HG03045 (cell line): Measurements from ENCODE around the gene AADACL2.

Experiments
- ATAC-seq: cut with Tn5 transposase; IDR thresholded peaks from one replicate; pipeline ENCODE4 v1.9.1; 2021; ENCODE audit warnings: mild to moderate bottlenecking, moderate library complexity; ENCODE audit not compliant: unreplicated experiment

AADACL2 gene, protein sequence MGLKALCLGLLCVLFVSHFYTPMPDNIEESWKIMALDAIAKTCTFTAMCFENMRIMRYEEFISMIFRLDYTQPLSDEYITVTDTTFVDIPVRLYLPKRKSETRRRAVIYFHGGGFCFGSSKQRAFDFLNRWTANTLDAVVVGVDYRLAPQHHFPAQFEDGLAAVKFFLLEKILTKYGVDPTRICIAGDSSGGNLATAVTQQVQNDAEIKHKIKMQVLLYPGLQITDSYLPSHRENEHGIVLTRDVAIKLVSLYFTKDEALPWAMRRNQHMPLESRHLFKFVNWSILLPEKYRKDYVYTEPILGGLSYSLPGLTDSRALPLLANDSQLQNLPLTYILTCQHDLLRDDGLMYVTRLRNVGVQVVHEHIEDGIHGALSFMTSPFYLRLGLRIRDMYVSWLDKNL

DNA sequence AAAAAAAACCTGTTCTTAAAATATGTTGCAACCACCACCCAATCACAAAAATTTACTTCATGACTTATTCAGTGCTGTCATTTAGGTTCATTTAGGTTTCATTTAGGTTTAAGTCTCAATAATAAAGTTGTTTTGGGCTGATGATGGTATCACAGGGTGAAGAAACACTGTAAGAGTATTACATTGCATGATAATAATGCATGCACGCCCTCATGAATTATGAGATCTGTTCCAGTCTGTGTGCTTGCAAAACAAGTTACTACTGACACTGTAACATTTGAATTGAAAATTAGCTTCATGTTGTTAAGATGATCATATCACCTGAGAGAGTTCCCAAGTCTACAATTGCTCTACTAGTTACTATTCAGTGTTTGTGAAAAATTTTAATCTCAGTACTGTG, at the start of gene AADACL2:
Gene AADACL2 (plus strand): TSS at position 315 of the 400 bp plus-strand sequence. CDS start 109 bp downstream, outside the sequence.
- ATAC-seq = no peak

DNA sequence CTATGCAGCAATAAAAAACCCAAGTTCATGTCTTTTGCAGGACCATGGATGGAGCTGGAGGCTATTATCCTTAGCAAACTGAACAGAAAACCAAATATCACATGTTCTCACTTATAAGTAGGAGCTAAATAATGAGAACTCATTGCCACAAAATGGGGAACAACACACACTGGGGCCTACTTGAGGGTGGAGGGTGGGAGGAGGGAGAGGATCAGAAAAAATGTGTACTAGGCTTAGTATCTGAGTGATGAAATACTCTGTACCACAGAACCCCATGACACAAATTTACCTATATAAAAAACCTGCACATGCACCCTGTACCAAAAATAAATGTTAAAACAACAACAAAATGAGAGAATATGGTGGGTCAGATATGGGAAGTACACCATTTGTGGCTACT, 49.6 kb upstream of the AADACL2 start:
- ATAC-seq = no peak

DNA sequence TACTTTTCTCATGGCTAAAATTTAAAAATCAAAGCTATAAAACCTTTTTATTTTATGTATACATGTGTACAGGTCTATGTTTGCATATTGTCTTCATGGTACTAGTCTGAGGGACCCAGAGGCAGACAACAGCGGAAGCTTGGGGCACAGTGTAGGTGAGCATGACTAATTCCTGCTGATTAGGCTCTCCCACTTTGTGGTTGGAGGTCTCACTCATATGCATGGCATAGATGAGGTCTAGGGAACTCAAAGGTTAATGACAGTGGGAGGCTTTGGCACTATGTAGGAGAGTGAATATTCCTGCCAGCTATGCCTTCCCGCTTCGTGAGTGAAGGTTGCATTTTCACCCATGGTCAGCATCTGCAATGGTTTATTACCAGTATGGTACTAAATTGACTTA, 47.5 kb upstream of the AADACL2 start:
- ATAC-seq = no peak

DNA sequence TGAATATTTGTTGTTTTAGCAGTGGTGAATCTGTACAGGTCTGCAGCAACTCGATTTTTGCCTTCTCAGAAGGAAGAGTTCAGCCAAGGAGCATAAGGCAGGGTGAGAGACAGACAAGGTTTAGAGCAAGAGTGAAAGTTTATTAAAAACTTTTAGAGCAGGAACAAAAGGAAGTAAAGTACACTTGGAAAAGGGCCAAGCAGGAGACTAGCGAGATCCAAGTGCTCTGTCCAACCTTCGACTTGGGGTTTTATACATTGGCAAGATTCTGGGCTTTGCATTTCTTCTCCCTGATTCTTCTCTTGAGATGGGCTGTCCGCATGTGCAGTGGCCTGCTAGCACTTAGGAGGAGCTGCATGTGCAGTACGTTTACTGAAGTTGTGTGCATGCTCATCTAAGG, 46.7 kb upstream of the AADACL2 start:
- no peak for ATAC-seq

- no peak for ATAC-seq
Measured at GRCh38 chr3:151688571-151688970, 45.2 kb upstream of the AADACL2 start.

GRCh38 chr3:151690645-151691044, 43.1 kb upstream of the AADACL2 start:
- ATAC-seq = no peak

DNA sequence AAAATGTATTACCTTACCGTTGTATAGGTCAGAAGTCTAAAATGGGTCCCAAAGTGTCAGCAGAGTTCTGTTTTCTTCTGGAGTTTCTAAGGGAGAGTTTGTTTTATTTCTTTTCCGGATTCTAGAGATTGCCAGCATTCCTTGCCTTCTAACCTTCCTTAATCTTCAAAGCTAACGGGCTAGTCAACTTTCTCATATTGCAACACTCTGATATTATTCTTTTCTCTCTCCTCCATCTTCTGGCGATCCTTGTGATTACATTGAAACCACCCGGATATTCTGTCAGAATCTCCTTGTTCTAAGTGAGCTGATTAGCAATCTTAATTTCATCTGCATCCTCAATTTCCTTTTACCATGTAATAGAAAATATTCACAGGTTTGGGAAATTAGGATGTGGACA, 36.2 kb upstream of the AADACL2 start:
- no peak for ATAC-seq

GRCh38 chr3:151707216-151707615, 26.5 kb upstream of the AADACL2 start:
- ATAC-seq = no peak

GRCh38 chr3:151708868-151709267, 24.9 kb upstream of the AADACL2 start:
- ATAC-seq = no peak

- ATAC-seq = no peak
Measured at GRCh38 chr3:151709847-151710246, 23.9 kb upstream of the AADACL2 start.

GRCh38 chr3:151721294-151721693, 12.4 kb upstream of the AADACL2 start:
- no peak for ATAC-seq

DNA sequence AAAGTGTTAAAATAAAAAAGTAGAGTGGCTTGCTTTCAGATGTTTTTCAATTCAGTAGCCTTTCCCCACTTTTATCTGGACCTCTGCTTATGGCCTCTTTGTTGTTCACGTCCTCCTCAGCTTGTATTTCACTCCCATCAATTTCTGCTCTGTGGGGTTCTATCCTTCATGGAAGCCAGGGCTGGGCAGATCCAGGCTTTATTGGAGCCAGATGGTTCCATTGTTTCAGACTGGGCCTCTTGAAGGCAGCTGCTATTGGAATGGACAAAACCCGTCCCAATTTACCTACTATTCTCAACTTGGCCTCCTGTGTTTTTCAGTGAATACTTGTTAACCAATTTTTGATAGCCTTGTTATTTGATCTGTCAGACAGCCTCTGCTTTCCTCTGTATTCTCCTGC, 10.9 kb upstream of the AADACL2 start:
- no peak for ATAC-seq

GRCh38 chr3:151724576-151725562, 8.9 kb upstream of the AADACL2 start:
- no peak for ATAC-seq

DNA sequence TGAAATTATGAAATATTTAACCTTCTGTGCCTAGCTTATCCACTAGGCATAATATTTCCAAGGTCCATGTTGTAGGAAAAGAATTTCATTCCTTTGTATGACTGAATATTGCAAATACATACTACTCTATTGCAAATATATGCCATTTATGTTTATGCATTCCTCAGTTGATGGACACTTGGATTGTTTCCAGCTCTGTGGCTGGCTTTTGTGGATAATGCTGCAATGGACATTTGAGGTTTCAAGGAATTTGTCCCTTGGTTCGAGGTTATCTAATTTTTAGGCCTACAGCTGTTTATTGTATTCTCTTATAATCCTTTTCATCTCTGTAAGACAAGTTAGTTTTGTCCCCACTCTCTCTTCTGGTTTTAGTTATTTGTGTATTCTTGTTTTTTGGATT, 7.7 kb upstream of the AADACL2 start:
- no peak for ATAC-seq

GRCh38 chr3:151732861-151733260, 866 bp upstream of the AADACL2 start:
- ATAC-seq = no peak

DNA sequence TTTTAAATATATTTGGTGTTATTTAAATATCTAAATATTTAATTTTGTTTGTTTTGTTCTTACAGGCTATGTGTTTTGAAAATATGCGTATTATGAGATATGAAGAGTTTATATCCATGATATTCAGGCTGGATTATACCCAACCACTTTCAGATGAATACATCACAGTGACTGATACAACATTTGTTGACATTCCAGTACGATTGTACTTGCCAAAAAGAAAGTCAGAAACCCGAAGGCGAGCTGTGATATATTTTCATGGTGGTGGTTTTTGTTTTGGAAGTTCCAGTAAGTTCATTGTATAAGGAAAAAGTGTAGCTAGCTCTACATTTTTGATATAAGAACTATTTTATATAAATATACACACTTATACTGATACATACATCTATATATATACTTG, 6.9 kb downstream of the AADACL2 start:
- no peak for ATAC-seq

GRCh38 chr3:151743855-151744254, 10.1 kb downstream of the AADACL2 start:
- no peak for ATAC-seq

DNA sequence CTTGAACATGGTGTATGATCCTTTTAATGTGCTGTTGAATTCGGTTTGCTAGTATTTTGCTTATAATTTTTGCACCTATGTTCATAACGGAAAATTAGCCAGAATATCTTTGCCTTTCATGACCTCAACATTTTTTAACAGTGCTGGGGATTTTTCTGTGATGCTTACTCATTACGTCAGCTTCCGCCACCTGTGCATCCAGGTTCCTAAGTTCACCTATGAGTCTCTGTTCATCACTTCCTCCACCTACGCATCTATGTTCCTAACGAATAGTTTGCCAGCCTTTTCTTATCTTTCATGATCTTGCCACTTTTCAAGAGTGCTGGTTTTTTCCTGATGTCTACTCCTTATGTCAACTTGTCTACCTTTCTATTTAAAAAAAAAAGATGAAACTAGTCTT, 16.5 kb downstream of the AADACL2 start:
- no peak for ATAC-seq

- no peak for ATAC-seq
Measured at GRCh38 chr3:151750678-151751077, 17.0 kb downstream of the AADACL2 start.

GRCh38 chr3:151751161-151751560, 17.4 kb downstream of the AADACL2 start:
- no peak for ATAC-seq

- no peak for ATAC-seq
Measured at GRCh38 chr3:151753846-151754245, 20.1 kb downstream of the AADACL2 start.

DNA sequence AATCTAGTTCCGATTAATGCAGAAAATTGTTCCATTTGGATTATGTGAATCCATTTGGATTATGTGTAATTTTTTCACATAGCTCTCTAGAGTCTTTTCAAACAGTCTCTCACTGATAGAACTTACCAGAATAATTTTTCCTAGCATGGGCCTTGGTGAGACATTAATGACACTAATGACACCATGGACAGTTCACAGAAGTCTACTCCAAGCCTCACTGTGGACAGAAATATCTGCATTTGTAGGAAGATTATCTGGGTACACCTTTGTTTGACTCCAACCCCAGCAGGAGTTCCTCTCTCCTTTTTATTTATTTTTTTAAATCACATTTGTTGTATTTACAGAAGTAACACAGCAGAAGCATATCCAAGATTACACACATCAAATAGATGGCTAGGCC, 27.9 kb downstream of the AADACL2 start:
- no peak for ATAC-seq
